LNCAP (cell line): ENCODE results near the gene TBXAS1.

Source experiments
- CTCF ChIP-seq: fragments of 450-650 bp; IDR thresholded peaks from 2 replicates; pipeline ENCODE4 v1.5.1; 2017; ENCODE audit warnings: mild to moderate bottlenecking

Gene TBXAS1

GRCh38 chr7:140031364-140031763 is 202.3 kb downstream of the TBXAS1 start:
- TF ChIP-seq CTCF = no peak

GRCh38 chr7:140033036-140033435 is 204.0 kb downstream of the TBXAS1 start:
- no peak for TF ChIP-seq CTCF

GRCh38 chr7:140033779-140034363 is 204.8 kb downstream of the TBXAS1 start:
- no peak for TF ChIP-seq CTCF

GRCh38 chr7:140034421-140034820 is 205.4 kb downstream of the TBXAS1 start:
- TF ChIP-seq CTCF = no peak

GRCh38 chr7:140035400-140036223 is 206.5 kb downstream of the TBXAS1 start:
- TF ChIP-seq CTCF = no peak

GRCh38 chr7:140036224-140036962 is 207.3 kb downstream of the TBXAS1 start:
- no peak for TF ChIP-seq CTCF

- TF ChIP-seq CTCF = no peak
Measured at GRCh38 chr7:140039066-140039465, 210.0 kb downstream of the TBXAS1 start.
